Non-pigmented ciliary epithelial cell (primary cell): Measurements from ENCODE around the gene TOP1.

Experiments
- DNase-seq: peaks from one replicate; pipeline ENCODE4 v3.0.0-alpha.2; 2010; ENCODE audit warnings: low read depth

Gene TOP1

GRCh38 chr20:41038149-41038877, 9.7 kb downstream of the TOP1 start:
- no peak for DNase-seq

GRCh38 chr20:41038878-41039404, 10.3 kb downstream of the TOP1 start:
- DNase-seq, result no peak

DNA sequence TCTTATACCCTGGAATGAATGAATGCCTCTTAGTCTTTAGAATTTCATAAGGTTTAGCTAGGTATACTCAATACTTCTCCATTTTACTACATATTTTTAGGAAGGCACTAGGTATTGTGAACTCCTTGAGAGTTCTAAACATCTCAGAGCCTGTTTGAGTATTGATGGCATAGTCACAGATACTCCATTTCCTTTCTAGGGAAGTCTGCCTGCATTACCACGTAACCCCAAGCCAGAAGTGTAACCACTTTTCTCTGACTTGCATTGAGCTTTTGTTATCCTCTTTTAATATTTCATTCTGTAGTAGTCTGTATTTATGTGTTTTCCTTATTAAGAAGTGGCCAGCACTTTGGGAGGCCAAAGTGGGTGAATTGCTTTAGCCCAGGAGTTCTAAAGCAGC, 12.2 kb downstream of the TOP1 start:
- no peak for DNase-seq

GRCh38 chr20:41041693-41042092, 13.1 kb downstream of the TOP1 start:
- no peak for DNase-seq

DNA sequence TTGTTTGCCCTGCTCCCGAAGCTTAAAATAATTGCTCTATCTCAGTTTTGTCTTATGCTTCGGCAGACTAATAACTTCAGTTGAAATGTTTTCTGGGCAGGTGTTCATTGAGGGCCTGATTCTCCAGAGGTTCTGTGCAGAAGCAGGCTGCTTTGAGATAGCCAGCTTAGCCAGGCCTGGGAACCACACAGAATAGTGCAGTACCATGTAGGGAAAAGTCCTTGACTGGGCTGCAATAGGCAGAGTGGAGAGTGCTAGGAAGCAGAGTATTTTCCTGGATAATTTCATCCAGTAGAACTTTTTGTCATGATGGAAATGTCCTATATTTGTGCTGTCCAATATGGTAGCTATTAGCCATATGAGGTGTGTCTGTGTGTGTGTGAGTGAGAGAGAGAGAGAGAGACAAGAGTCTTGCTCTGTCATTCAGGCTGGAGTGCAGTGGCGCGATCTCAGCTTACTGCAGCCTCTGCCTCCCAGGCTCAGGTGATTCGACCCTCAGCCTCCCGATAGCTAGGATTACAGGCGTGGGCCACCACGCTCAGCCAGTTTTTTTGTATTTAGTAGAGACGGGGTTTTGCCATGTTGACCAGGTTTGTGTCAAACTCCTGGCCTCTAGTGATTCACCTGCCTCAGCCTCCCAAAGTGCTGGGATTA, 15.9 kb downstream of the TOP1 start:
- no peak for DNase-seq

- no peak for DNase-seq
These were observed 17.0 kb downstream of the TOP1 start for GRCh38 chr20:41045671-41046070.

GRCh38 chr20:41046716-41047115, 18.1 kb downstream of the TOP1 start:
- DNase-seq, result no peak

GRCh38 chr20:41047279-41047974, 18.8 kb downstream of the TOP1 start:
- no peak for DNase-seq

GRCh38 chr20:41047975-41048305, 19.3 kb downstream of the TOP1 start:
- DNase-seq, result no peak

- no peak for DNase-seq
These were observed 20.1 kb downstream of the TOP1 start for GRCh38 chr20:41048461-41049301.

GRCh38 chr20:41049451-41049850, 20.8 kb downstream of the TOP1 start:
- DNase-seq, result no peak

DNA sequence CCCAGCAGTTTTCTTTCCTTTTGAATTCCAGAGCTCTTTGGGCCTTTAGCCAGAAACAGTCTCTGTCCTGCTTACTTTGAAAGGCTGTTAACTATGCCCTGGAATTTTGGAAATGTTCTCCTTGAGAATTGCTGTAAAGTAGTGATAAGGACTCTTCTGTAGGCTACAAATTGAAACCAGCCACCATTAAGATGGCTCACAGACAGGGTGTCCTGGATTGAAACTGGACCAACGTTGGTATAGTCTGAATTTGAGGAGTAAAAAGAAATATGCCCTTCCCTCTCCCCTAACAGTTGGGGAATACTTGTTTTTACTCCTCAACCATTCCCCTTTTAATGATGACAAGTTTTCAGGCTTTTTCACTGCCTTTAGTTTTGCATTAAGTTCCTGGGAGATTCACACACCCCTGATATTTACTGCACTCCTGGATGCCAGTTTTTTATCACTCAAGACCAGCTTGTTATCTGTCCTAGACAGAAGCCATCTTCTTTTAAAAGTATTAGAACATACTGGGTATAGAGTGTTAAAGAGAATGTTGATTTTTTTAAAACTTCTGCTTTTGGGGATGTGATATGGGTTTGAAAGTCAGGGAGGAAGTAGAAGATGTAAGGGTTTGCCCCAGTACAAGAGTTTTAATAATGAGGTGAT, 21.9 kb downstream of the TOP1 start:
- no peak for DNase-seq

DNA sequence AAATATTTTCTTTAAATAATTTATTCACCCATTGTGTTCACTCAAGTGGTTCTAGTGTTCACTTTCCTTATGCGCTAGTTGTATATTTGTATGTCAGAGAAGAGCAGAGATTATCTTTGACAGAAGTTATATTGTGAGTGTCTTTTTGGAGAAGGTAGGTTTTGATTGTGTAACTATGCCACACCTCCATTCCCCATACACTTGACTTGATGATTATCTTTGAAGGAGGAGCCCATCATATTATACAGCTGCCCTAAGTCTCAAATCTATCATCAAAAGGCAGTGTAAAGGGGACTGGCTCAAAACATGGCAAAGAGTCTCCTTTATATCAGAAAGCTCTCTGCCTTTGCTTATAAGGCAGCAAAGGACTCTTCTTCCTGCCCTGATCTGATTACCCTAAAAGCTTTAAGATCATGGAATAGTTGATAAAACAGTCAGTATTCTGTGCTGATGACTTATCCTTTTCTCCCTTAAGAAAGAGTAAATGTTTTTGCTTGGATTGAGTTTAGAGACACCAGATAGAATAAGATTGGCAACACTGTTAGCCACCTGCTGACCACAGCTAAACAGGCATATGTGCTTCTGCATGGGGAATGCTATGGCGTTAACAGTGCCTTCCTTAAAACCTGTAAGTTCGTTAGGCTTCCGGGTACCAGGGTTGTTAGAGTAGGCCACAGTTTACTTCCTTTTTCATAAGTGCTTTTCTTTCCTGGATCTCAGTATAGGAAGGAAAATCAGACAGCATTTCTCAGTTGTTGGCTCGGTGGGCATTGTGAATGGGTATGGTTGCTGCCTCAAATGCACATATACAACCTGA, 22.6 kb downstream of the TOP1 start:
- no peak for DNase-seq

GRCh38 chr20:41052742-41053419, 24.3 kb downstream of the TOP1 start:
- no peak for DNase-seq

DNA sequence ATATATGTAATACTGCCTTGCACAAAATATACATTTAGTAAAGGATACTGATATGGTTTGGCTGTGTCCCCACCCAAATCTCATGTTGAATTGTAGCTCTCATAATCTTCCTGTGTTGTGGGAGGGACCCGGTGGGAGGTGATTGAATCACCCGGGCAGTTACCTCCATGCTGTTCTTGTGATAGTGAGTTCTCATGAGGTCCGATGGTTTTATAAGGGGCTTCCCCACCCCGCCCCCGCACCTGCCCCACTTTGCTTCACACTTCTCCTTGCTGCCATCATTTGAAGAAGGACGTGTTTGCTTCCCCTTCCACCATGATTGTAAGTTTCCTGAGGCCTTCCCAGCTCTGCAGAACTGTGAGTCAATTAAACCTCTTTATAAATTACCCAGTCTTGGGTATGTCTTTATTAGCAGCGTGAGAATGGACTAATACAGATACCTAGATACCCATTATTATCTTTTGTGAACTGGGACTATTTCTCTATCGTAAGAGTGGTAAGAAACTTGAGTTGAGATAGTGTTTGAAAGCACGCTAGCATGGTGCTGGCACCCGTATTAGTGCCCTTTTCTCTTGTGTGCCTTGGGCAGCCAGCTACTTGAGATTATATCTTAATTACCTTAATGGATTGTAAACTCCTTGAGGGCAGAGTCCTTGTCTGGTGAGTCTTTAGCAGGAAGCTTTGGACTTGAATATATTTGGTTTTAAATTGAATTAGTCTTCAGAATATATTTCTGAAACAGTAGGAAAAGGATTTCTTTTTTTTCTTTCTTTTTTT, 25.6 kb downstream of the TOP1 start:
- DNase-seq, result no peak

- DNase-seq, result no peak
These were observed 26.2 kb downstream of the TOP1 start for GRCh38 chr20:41054847-41055230.

GRCh38 chr20:41055679-41056078, 27.1 kb downstream of the TOP1 start:
- no peak for DNase-seq

GRCh38 chr20:41057999-41058673, 29.5 kb downstream of the TOP1 start:
- DNase-seq, result peak; percentile 59
